Measurements from ENCODE around the gene DYRK1A.

The DYRK1A gene

GRCh38 chr21:37449302-37449937 lies 82.8 kb downstream of the DYRK1A start:
- TF ChIP-seq CTCF (IDR thresholded peaks at IDR 0.05; ENCODE audit: control insufficient read depth, insufficient read depth, low read depth, low read length, missing control alignments) = no peak
- no peak for DNase-seq (ENCODE audit: low read depth)

GRCh38 chr21:37450445-37450941 lies 83.9 kb downstream of the DYRK1A start:
- no peak for DNase-seq (ENCODE audit: low read depth)
- TF ChIP-seq CTCF (IDR thresholded peaks at IDR 0.05; ENCODE audit: control insufficient read depth, insufficient read depth, low read depth, low read length, missing control alignments) = no peak
- H3K4me3 ChIP-seq (ENCODE audit: control insufficient read depth, low read depth, low read length) = no peak overlapping the region

More at GRCh38 chr21:37449302-37449937, 82.8 kb downstream of the DYRK1A start:
- no peak overlapping the region for H3K4me3 ChIP-seq (ENCODE audit: control insufficient read depth, low read depth, low read length)

GRCh38 chr21:37451446-37451845 lies 84.9 kb downstream of the DYRK1A start:
- DNase-seq (ENCODE audit: low read depth) = no peak
- TF ChIP-seq CTCF (IDR thresholded peaks at IDR 0.05; ENCODE audit: control insufficient read depth, insufficient read depth, low read depth, low read length, missing control alignments) = no peak
- no peak overlapping the region for H3K4me3 ChIP-seq (ENCODE audit: control insufficient read depth, low read depth, low read length)

- peak; percentile 82 for DNase-seq (ENCODE audit: low read depth)
- no peak for TF ChIP-seq CTCF (IDR thresholded peaks at IDR 0.05; ENCODE audit: control insufficient read depth, insufficient read depth, low read depth, low read length, missing control alignments)
- no peak overlapping the region for H3K4me3 ChIP-seq (ENCODE audit: control insufficient read depth, low read depth, low read length)
These were observed 85.7 kb downstream of the DYRK1A start for GRCh38 chr21:37452227-37452626.

- DNase-seq (ENCODE audit: low read depth) = no peak
- no peak for TF ChIP-seq CTCF (IDR thresholded peaks at IDR 0.05; ENCODE audit: control insufficient read depth, insufficient read depth, low read depth, low read length, missing control alignments)
- no peak overlapping the region for H3K4me3 ChIP-seq (ENCODE audit: control insufficient read depth, low read depth, low read length)
These were observed 86.8 kb downstream of the DYRK1A start for GRCh38 chr21:37453350-37453749.

GRCh38 chr21:37454869-37455503 lies 88.4 kb downstream of the DYRK1A start:
- no peak for TF ChIP-seq CTCF (IDR thresholded peaks at IDR 0.05; ENCODE audit: control insufficient read depth, insufficient read depth, low read depth, low read length, missing control alignments)

More at GRCh38 chr21:37454869-37455503, 88.4 kb downstream of the DYRK1A start:
- no peak overlapping the region for H3K4me3 ChIP-seq (ENCODE audit: control insufficient read depth, low read depth, low read length)
- DNase-seq (ENCODE audit: low read depth) = no peak

All from AG09309 (cell line).